ENCODE data around the gene NEAT1. TPM values are rescaled to one million over a fixed set of nuclear protein-coding genes. Genes with fewer than 3 reads are reported as not detected.
A peak's percentile ranks its signal among the peaks of the same experiment; 100 is the strongest.

NEAT1 gene
- total and polyA plus RNA-seq, 9 of the 15 experiments (the other 6 are each of a cell fraction or from before 2014, with no cell fraction given), result 20.1 to 389 (median 62.8) TPM

- peak in 1 of 2 experiments; percentile 43; a peak in 1 of 4 replicates for TF ChIP-seq ETV6 (IDR thresholded peaks at IDR 0.05; ENCODE audit: borderline replicate concordance in 1 of 2, low read depth in 2 of 2, low read length in 1 of 2)
- TF ChIP-seq ETV6 (CRISPR knock-in tag; IDR thresholded peaks at IDR 0.05; ENCODE audit: borderline replicate concordance), result no peak; the same call in 1 of the 2 replicates
- peak; percentile 84 for TF ChIP-seq TBP (optimal IDR thresholded peaks at IDR 0.05; ENCODE audit: low read depth, low read length)
- TF ChIP-seq, protein P1, sequence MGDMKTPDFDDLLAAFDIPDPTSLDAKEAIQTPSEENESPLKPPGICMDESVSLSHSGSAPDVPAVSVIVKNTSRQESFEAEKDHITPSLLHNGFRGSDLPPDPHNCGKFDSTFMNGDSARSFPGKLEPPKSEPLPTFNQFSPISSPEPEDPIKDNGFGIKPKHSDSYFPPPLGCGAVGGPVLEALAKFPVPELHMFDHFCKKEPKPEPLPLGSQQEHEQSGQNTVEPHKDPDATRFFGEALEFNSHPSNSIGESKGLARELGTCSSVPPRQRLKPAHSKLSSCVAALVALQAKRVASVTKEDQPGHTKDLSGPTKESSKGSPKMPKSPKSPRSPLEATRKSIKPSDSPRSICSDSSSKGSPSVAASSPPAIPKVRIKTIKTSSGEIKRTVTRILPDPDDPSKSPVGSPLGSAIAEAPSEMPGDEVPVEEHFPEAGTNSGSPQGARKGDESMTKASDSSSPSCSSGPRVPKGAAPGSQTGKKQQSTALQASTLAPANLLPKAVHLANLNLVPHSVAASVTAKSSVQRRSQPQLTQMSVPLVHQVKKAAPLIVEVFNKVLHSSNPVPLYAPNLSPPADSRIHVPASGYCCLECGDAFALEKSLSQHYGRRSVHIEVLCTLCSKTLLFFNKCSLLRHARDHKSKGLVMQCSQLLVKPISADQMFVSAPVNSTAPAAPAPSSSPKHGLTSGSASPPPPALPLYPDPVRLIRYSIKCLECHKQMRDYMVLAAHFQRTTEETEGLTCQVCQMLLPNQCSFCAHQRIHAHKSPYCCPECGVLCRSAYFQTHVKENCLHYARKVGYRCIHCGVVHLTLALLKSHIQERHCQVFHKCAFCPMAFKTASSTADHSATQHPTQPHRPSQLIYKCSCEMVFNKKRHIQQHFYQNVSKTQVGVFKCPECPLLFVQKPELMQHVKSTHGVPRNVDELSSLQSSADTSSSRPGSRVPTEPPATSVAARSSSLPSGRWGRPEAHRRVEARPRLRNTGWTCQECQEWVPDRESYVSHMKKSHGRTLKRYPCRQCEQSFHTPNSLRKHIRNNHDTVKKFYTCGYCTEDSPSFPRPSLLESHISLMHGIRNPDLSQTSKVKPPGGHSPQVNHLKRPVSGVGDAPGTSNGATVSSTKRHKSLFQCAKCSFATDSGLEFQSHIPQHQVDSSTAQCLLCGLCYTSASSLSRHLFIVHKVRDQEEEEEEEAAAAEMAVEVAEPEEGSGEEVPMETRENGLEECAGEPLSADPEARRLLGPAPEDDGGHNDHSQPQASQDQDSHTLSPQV (IDR thresholded peaks at IDR 0.05), result peak; percentile 88
- TF ChIP-seq ZBTB49 (CRISPR knock-in tag; IDR thresholded peaks at IDR 0.05; ENCODE audit: borderline replicate concordance), result no peak
- TF ChIP-seq, protein P2, sequence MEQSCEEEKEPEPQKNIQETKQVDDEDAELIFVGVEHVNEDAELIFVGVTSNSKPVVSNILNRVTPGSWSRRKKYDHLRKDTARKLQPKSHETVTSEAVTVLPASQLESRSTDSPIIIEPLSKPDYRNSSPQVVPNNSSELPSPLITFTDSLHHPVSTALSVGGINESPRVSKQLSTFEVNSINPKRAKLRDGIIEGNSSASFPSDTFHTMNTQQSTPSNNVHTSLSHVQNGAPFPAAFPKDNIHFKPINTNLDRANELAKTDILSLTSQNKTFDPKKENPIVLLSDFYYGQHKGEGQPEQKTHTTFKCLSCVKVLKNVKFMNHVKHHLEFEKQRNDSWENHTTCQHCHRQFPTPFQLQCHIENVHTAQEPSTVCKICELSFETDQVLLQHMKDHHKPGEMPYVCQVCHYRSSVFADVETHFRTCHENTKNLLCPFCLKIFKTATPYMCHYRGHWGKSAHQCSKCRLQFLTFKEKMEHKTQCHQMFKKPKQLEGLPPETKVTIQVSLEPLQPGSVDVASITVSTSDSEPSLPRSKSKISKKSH (CRISPR knock-in tag; IDR thresholded peaks at IDR 0.05), result 0 out of 2 replicates have a peak, but pooled peaks have one; percentile 6
- TF ChIP-seq RCOR1 (IDR thresholded peaks at IDR 0.05; ENCODE audit: borderline replicate concordance in 1 of 2, low read depth in 2 of 2, low read length in 2 of 2), result peak in 1 of 2 experiments; percentile 50; a peak in 1 of 4 replicates
- peak; percentile 34 for TF ChIP-seq SMAD1 (IDR thresholded peaks at IDR 0.05; ENCODE audit: low read depth, low read length, partially characterized antibody)
- TF ChIP-seq ZNF740 (CRISPR knock-in tag; IDR thresholded peaks at IDR 0.05), result peak; percentile 58; the same call in 1 of the 2 replicates
- TF ChIP-seq ZNF740 (tag; IDR thresholded peaks at IDR 0.05), result no peak
- TF ChIP-seq ELF4 (CRISPR knock-in tag; IDR thresholded peaks at IDR 0.05), result no peak; the same call in 1 of the 2 replicates
- TF ChIP-seq, protein P3, sequence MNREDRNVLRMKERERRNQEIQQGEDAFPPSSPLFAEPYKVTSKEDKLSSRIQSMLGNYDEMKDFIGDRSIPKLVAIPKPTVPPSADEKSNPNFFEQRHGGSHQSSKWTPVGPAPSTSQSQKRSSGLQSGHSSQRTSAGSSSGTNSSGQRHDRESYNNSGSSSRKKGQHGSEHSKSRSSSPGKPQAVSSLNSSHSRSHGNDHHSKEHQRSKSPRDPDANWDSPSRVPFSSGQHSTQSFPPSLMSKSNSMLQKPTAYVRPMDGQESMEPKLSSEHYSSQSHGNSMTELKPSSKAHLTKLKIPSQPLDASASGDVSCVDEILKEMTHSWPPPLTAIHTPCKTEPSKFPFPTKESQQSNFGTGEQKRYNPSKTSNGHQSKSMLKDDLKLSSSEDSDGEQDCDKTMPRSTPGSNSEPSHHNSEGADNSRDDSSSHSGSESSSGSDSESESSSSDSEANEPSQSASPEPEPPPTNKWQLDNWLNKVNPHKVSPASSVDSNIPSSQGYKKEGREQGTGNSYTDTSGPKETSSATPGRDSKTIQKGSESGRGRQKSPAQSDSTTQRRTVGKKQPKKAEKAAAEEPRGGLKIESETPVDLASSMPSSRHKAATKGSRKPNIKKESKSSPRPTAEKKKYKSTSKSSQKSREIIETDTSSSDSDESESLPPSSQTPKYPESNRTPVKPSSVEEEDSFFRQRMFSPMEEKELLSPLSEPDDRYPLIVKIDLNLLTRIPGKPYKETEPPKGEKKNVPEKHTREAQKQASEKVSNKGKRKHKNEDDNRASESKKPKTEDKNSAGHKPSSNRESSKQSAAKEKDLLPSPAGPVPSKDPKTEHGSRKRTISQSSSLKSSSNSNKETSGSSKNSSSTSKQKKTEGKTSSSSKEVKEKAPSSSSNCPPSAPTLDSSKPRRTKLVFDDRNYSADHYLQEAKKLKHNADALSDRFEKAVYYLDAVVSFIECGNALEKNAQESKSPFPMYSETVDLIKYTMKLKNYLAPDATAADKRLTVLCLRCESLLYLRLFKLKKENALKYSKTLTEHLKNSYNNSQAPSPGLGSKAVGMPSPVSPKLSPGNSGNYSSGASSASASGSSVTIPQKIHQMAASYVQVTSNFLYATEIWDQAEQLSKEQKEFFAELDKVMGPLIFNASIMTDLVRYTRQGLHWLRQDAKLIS (CRISPR knock-in tag; IDR thresholded peaks at IDR 0.05), result peak; percentile 92
These were observed 54.8 kb downstream of the NEAT1 start (continued) for GRCh38 chr11:65477149-65477965.

All from K562 (cell line).